Activated naive CD8-positive, alpha-beta T cell (primary cell): ENCODE data around the gene IRF2BP2.
"Not testable (repeated sequence)": the region's sequence is repeated elsewhere in the genome, so short reads cannot be mapped to it uniquely, and the experiment has no call there.

ENCODE experiments used
- H3K27ac Mint-ChIP-seq: one replicate; pipeline ENCODE4 v1.8.0; 2021; ENCODE audit warnings: mixed read lengths
- H3K27me3 Mint-ChIP-seq: one replicate; pipeline ENCODE4 v1.8.0; 2021; ENCODE audit warnings: mixed read lengths
- H3K36me3 Mint-ChIP-seq: one replicate; pipeline ENCODE4 v1.8.0; 2021; ENCODE audit warnings: mixed read lengths
- H3K4me1 Mint-ChIP-seq: one replicate; pipeline ENCODE4 v1.8.0; 2021; ENCODE audit warnings: low read depth, mixed read lengths
- H3K4me3 Mint-ChIP-seq: one replicate; pipeline ENCODE4 v1.8.0; 2021; ENCODE audit warnings: mild to moderate bottlenecking, mixed read lengths
- H3K9me3 Mint-ChIP-seq: one replicate; pipeline ENCODE4 v1.8.0; 2021; ENCODE audit warnings: low read depth, mixed read lengths

The IRF2BP2 gene

GRCh38 chr1:234643111-234643849, 33.3 kb upstream of the IRF2BP2 start:
- no peak overlapping the region for H3K4me3 Mint-ChIP-seq
- H3K27ac Mint-ChIP-seq = no peak overlapping the region
- peaks cover 2% of the 10 kb centered on the region for H3K36me3 Mint-ChIP-seq
- H3K27me3 Mint-ChIP-seq = no peaks in the 10 kb centered on the region
- no peaks in the 10 kb centered on the region for H3K4me1 Mint-ChIP-seq
- no peaks in the 10 kb centered on the region for H3K9me3 Mint-ChIP-seq

DNA sequence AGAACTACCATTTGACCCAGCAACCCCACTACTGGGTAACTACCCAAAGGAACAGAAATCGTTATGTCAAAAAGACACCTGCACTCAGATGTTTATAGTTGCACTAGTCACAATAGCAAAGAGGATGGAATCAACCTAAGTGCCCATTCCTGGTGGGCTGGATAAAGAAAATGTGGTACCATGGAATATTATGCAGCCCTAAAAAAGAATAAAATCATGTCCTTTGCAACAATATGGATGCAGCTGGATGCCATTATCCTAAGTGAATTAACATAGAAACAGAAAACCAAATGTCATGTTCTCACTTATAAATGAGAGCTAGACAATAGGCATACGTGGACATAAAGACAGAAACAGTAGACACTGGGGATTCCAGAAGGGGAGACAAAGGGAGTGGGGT, 32.5 kb upstream of the IRF2BP2 start:
- Mint-ChIP-seq H3K36me3 (peaks cover 2% of the 10 kb centered on the region), H3K27me3 (no peaks in the 10 kb centered on the region), H3K4me1 (no peaks in the 10 kb centered on the region), H3K9me3 (no peaks in the 10 kb centered on the region), H3K27ac (no peak overlapping the region), H3K4me3 (no peak overlapping the region)

DNA sequence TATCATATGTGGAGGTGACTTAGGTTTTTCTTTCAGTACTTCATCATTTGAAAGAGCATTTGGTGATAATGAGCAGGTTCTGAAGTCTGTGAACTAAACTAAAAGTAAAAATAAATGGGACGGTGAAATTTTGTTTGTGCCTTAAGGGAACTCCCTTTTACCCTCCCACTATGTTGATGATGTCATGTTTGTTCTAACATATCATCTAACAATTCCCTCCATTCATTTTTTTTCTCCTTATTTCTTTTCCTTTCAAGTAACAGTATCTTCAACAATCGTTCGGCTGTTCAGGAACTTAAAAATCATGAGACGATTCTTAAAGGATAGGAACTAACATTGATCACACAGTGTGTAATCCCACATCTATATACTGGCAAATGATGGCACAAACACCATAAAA, 30.0 kb upstream of the IRF2BP2 start:
- Mint-ChIP-seq H3K27ac (no peak overlapping the region), H3K9me3 (no peaks in the 10 kb centered on the region), H3K27me3 (no peaks in the 10 kb centered on the region), H3K4me3 (no peak overlapping the region), H3K36me3 (peaks cover 2% of the 10 kb centered on the region), H3K4me1 (no peaks in the 10 kb centered on the region)

GRCh38 chr1:234638832-234639799, 29.1 kb upstream of the IRF2BP2 start:
- H3K4me3 Mint-ChIP-seq = no peak overlapping the region
- no peaks in the 10 kb centered on the region for H3K9me3 Mint-ChIP-seq
- H3K36me3 Mint-ChIP-seq = peaks cover 2% of the 10 kb centered on the region
- H3K27ac Mint-ChIP-seq = no peak overlapping the region
- no peaks in the 10 kb centered on the region for H3K4me1 Mint-ChIP-seq
- no peaks in the 10 kb centered on the region for H3K27me3 Mint-ChIP-seq

- not testable (repeated sequence) for H3K9me3 Mint-ChIP-seq, H3K36me3 Mint-ChIP-seq, H3K4me1 Mint-ChIP-seq, H3K27me3 Mint-ChIP-seq, H3K4me3 Mint-ChIP-seq, H3K27ac Mint-ChIP-seq
Observed at GRCh38 chr1:234634922-234635321, 24.9 kb upstream of the IRF2BP2 start.

GRCh38 chr1:234634387-234634786, 24.4 kb upstream of the IRF2BP2 start:
- Mint-ChIP-seq H3K27ac (no peak overlapping the region), H3K4me1 (no peaks in the 10 kb centered on the region), H3K27me3 (no peaks in the 10 kb centered on the region), H3K36me3 (peaks cover 5% of the 10 kb centered on the region), H3K4me3 (no peak overlapping the region), H3K9me3 (no peaks in the 10 kb centered on the region)

GRCh38 chr1:234633246-234634003, 23.4 kb upstream of the IRF2BP2 start:
- H3K27me3 Mint-ChIP-seq = no peaks in the 10 kb centered on the region
- peaks cover 3% of the 10 kb centered on the region for H3K36me3 Mint-ChIP-seq
- no peak overlapping the region for H3K27ac Mint-ChIP-seq
- H3K4me3 Mint-ChIP-seq = no peak overlapping the region
- no peaks in the 10 kb centered on the region for H3K4me1 Mint-ChIP-seq
- H3K9me3 Mint-ChIP-seq = no peaks in the 10 kb centered on the region

- Mint-ChIP-seq H3K36me3 (peaks cover 3% of the 10 kb centered on the region), H3K9me3 (no peaks in the 10 kb centered on the region), H3K4me1 (no peaks in the 10 kb centered on the region), H3K4me3 (no peak overlapping the region), H3K27ac (no peak overlapping the region), H3K27me3 (no peaks in the 10 kb centered on the region)
Observed at GRCh38 chr1:234632225-234632624, 22.2 kb upstream of the IRF2BP2 start.

GRCh38 chr1:234631721-234632125, 21.7 kb upstream of the IRF2BP2 start:
- peaks cover 3% of the 10 kb centered on the region for H3K36me3 Mint-ChIP-seq
- H3K9me3 Mint-ChIP-seq = no peaks in the 10 kb centered on the region
- H3K4me1 Mint-ChIP-seq = no peaks in the 10 kb centered on the region
- no peak overlapping the region for H3K4me3 Mint-ChIP-seq
- no peaks in the 10 kb centered on the region for H3K27me3 Mint-ChIP-seq
- H3K27ac Mint-ChIP-seq = no peak overlapping the region

DNA sequence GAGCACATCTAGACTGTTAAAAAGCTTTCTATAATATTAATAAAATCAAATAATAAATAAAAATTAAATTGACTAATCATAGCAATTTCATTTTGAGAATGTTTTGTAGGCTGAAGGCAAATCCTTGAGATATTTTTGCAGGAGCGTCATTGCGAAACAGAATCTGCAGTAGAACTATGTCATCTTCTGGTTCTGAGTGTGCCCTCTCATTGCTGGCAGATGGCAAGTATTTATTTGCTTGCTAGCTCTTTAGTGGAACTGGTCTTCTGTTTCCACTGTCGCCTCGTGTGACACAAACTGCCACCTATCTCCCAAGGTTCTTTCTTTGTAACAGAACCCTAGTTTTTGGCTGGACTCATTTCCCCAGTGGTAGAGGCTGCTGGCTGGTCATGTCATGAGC, 19.0 kb upstream of the IRF2BP2 start:
- Mint-ChIP-seq H3K9me3 (no peaks in the 10 kb centered on the region), H3K27ac (no peak overlapping the region), H3K27me3 (no peaks in the 10 kb centered on the region), H3K4me1 (no peaks in the 10 kb centered on the region), H3K36me3 (peaks cover 3% of the 10 kb centered on the region), H3K4me3 (no peak overlapping the region)

- H3K36me3 Mint-ChIP-seq = peaks cover 3% of the 10 kb centered on the region
- no peak overlapping the region for H3K27ac Mint-ChIP-seq
- no peaks in the 10 kb centered on the region for H3K27me3 Mint-ChIP-seq
- no peaks in the 10 kb centered on the region for H3K4me1 Mint-ChIP-seq
- H3K9me3 Mint-ChIP-seq = no peaks in the 10 kb centered on the region
- no peak overlapping the region for H3K4me3 Mint-ChIP-seq
Observed at GRCh38 chr1:234628089-234628488, 18.1 kb upstream of the IRF2BP2 start.

DNA sequence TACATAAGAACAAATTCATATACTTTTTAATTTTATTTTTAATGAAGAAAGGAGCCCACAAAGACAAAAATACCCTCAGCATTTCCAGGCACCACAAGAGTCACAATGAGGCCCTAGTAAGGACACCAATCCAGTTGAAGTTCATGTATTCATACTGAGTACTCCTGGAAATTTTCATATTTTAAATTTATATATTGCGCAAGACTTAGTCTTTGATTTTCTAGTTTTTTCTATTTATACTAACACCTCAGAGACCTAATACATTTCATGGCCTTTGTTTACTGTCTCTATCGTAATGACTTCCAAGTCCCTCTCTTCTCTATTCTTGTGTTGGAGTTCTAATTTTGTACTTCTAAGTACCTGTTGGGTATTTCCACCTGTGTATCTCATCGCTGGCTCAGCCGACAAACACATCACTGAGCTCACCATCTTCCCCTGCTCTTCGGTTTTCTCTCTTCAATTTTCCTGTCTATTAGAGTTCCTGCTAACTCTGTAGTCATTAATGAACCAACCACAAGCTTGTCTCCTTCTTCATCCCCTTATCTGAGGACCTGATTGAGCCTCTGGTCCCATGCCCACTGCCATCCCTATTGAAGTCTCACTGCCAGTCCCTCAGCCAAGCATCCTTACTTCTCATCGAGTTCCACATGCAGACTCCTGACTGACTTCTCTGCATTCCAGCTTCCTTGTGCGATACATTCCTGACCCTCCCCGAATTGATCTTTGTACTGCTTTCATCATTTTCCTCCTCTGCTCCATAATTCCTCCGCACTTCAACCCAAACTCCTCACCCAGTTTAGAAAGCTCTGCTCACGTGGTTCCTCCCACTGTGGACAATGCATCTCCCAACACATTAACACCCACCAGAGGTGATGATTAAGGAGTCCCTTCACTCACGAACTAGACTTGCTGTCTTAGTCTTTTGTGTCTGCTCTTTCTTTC, 17.3 kb upstream of the IRF2BP2 start:
- Mint-ChIP-seq H3K27ac (no peak overlapping the region), H3K4me3 (no peak overlapping the region), H3K4me1 (no peaks in the 10 kb centered on the region), H3K36me3 (peaks cover 3% of the 10 kb centered on the region), H3K27me3 (no peaks in the 10 kb centered on the region), H3K9me3 (no peaks in the 10 kb centered on the region)

GRCh38 chr1:234626391-234626790, 16.4 kb upstream of the IRF2BP2 start:
- peaks cover 3% of the 10 kb centered on the region for H3K36me3 Mint-ChIP-seq
- H3K27me3 Mint-ChIP-seq = no peaks in the 10 kb centered on the region
- no peaks in the 10 kb centered on the region for H3K4me1 Mint-ChIP-seq
- H3K4me3 Mint-ChIP-seq = no peak overlapping the region
- H3K27ac Mint-ChIP-seq = no peak overlapping the region
- no peaks in the 10 kb centered on the region for H3K9me3 Mint-ChIP-seq

DNA sequence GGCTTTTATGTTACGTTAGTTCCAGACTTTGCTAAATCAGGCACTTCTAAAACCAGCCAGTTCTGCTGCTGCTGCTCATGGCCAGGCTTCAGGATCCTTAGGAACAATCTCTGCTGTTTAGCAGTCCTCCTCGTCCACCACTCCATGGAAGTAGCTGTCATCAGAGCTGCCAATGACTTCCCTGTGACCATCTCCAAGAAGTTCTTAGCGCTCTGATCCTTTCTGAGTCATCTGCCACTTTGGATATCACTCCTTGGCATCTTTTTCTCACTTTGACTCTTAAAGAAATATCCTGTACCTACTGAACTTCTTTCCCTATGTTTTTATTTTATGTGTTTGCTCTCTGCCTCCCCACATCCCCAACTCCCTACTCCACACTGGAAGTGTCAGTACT, 14.7 kb upstream of the IRF2BP2 start:
- no peak overlapping the region for H3K4me3 Mint-ChIP-seq
- no peaks in the 10 kb centered on the region for H3K9me3 Mint-ChIP-seq
- H3K27ac Mint-ChIP-seq = no peak overlapping the region
- H3K4me1 Mint-ChIP-seq = no peaks in the 10 kb centered on the region
- no peaks in the 10 kb centered on the region for H3K27me3 Mint-ChIP-seq
- H3K36me3 Mint-ChIP-seq = peaks cover 2% of the 10 kb centered on the region
